Endothelial cell (in vitro differentiated cells): ENCODE measurements around the gene FTO. TPM values are rescaled to one million over a fixed set of nuclear protein-coding genes. Genes with fewer than 3 reads are reported as not detected.

ENCODE experiments used
- DNase-seq: peaks from one replicate; pipeline ENCODE4 v3.0.0; 2021; ENCODE audit warnings: low spot score
- H3K27ac Mint-ChIP-seq: one replicate; pipeline ENCODE4 v1.8.0; 2021; ENCODE audit warnings: mixed read lengths, inconsistent platforms; ENCODE audit not compliant: unreplicated experiment
- H3K27me3 Mint-ChIP-seq: one replicate; pipeline ENCODE4 v1.8.0; 2021; ENCODE audit warnings: mild to moderate bottlenecking, moderate library complexity, mixed read lengths, inconsistent platforms; ENCODE audit not compliant: unreplicated experiment
- H3K36me3 Mint-ChIP-seq: one replicate; pipeline ENCODE4 v1.8.0; 2021; ENCODE audit warnings: mild to moderate bottlenecking, low read depth, mixed read lengths, inconsistent platforms; ENCODE audit not compliant: unreplicated experiment
- H3K4me1 Mint-ChIP-seq: one replicate; pipeline ENCODE4 v1.8.0; 2021; ENCODE audit warnings: mild to moderate bottlenecking, mixed read lengths, inconsistent platforms; ENCODE audit not compliant: unreplicated experiment
- H3K4me3 Mint-ChIP-seq: one replicate; pipeline ENCODE4 v1.8.0; 2021; ENCODE audit warnings: mild to moderate bottlenecking, mixed read lengths, inconsistent platforms; ENCODE audit not compliant: unreplicated experiment
- H3K9me3 Mint-ChIP-seq: one replicate; pipeline ENCODE4 v1.8.0; 2021; ENCODE audit warnings: mixed read lengths, inconsistent platforms; ENCODE audit not compliant: unreplicated experiment
- CTCF ChIP-seq: fragments of 200-600 bp; sonication (generic); IDR thresholded peaks from one replicate; pipeline ENCODE4 v1.5.0; 2021; ENCODE audit warnings: antibody characterized with exemption; ENCODE audit not compliant: unreplicated experiment
- total RNA-seq: library from RNA; stranded (reverse); fragmentation: NEBNext Ultra II Directional; extraction: Animal tissue kit (Norgen Biotek cat#: 25700); gene quantifications from one replicate; pipeline ENCODE4 v1.2.1, GENCODE V29; 2021; ENCODE audit not compliant: unreplicated experiment

FTO gene
- total RNA-seq, 1 donor from 2014 or later = 83.8 TPM

GRCh38 chr16:53960050-53960812 is 256.3 kb downstream of the FTO start:
- Mint-ChIP-seq H3K27ac (no peak overlapping the region), H3K9me3 (no peaks in the 10 kb centered on the region)

DNA sequence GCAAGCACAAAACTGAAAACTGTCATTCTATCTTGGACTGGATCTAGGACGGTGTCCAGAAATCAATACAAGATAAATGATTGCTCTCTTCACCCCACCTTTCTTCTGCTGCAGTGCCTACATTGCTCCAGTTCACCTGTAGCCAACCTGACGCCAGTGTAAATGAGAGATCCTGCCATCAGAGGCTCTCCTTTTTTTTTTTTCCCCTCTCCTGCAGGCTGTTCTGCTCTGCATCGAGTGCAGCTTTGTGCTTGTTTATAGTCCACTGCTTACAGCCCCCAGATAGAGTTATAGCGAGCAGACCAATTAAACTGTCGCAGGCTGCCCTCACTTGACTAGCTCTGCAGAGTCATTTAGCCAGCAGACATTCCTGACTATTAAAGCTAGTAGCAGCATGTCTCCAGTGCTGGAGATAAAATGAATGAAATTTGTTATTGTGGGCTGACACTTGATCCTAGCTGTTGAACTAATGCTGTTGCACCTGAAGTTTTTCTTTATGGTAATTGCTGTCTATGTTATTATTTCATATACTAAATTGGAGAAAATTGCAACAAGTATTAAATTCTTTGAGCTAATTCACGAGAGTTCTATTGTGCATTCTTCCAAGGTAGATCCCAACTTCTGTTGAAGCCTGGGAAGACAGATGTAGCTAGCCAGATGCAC is 257.1 kb downstream of the FTO start:
- Mint-ChIP-seq H3K4me3 (no peak overlapping the region), H3K27me3 (no peaks in the 10 kb centered on the region), H3K36me3 (no peaks in the 10 kb centered on the region), H3K4me1 (no peaks in the 10 kb centered on the region), H3K9me3 (no peaks in the 10 kb centered on the region), H3K27ac (no peak overlapping the region)
- TF ChIP-seq CTCF = no peak
- DNase-seq = no peak

More at GRCh38 chr16:53960050-53960812, 256.3 kb downstream of the FTO start:
- Mint-ChIP-seq H3K4me1 (no peaks in the 10 kb centered on the region), H3K27me3 (no peaks in the 10 kb centered on the region), H3K4me3 (no peak overlapping the region), H3K36me3 (no peaks in the 10 kb centered on the region)
- TF ChIP-seq CTCF = no peak
- no peak for DNase-seq

DNA sequence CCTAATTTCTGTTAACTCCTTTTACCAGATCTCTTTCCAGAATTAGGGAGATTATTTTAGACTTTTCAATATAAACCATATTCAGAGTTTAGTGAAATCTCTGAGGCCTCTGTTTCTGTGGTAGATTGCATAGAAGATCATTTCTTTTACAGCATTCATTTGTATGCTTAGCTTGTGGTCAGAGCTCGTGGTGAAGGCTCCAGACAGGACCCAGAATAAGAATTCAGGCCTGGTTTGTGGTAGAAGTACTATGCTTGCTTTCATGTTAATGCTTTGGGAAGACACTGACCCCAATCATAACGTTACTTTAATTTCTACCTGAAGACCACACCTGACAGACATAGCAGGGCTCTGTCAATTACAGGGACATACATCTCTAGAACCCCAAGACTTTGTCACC is 258.1 kb downstream of the FTO start:
- Mint-ChIP-seq H3K9me3 (no peaks in the 10 kb centered on the region), H3K27ac (no peak overlapping the region), H3K27me3 (no peaks in the 10 kb centered on the region), H3K4me1 (no peaks in the 10 kb centered on the region), H3K36me3 (no peaks in the 10 kb centered on the region), H3K4me3 (no peak overlapping the region)
- DNase-seq = no peak
- TF ChIP-seq CTCF = no peak

DNA sequence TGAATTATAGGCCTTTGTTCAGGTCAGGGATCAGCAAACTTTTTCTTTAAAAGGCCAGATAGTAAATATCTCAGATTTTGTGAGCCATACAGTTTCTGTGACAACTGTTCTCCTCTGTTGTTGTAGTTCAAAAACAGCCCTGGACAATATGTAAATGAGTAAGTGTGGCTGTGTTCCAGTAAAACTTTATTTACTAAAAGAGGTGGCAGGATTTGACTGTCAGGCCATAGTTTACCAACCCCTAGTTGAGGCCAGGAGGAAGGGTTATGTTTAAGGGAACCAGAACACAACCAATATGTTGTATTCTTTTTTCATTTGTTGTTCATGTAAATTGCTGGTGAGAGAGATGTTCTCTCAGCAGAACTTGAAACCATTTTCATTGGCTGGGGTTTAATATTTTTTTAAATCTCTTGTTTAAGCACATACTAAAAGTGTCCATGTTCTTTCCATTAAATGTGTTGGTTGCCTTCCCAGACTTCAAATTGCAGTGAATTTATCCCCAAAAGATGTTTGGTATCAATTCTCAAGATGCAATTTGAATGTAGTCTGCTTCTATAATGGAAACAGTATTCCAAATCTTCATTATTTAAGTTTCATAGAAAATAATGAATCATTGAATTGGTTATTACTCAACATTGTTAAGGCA is 260.3 kb downstream of the FTO start:
- Mint-ChIP-seq H3K27me3 (no peaks in the 10 kb centered on the region), H3K4me3 (no peak overlapping the region), H3K4me1 (no peaks in the 10 kb centered on the region), H3K36me3 (no peaks in the 10 kb centered on the region), H3K27ac (no peak overlapping the region), H3K9me3 (no peaks in the 10 kb centered on the region)
- DNase-seq = no peak
- TF ChIP-seq CTCF = no peak
